PC-9 (cell line): Measurements from ENCODE around the gene STOML1. TPM values are rescaled to one million over a fixed set of nuclear protein-coding genes. Genes with fewer than 3 reads are reported as not detected.

Experiments used
- BruUV-seq: library from RNA; stranded (reverse); fragments of 400-500 nt; replicated peaks from 2 replicates; lab custom pipeline; 2021; lab: Mats Ljungman, UMichigan
- CTCF ChIA-PET: fragments of 300-600 bp; sonication (Branson Sonifier 250); formaldehyde crosslinking; loops from one replicate; lab custom pipeline; 2022; ENCODE audit warnings: antibody characterized with exemption; lab: Charles Lee
- POLR2A ChIA-PET: fragments of 300-600 bp; sonication (Branson Sonifier 250); formaldehyde crosslinking; loops from one replicate; lab custom pipeline; 2022; ENCODE audit warnings: antibody characterized with exemption; ENCODE audit not compliant: unreplicated experiment; lab: Charles Lee
- DNase-seq, 2 experiments: peaks; one replicate each; pipeline versions ENCODE4 v3.0.0 to v3.0.0-alpha.2; 2015 to 2022; ENCODE audit warnings: mixed read lengths in 1 of 2
- H2AFZ ChIP-seq: fragments of 200-600 bp; sonication (generic); 2 replicates; pipeline ENCODE4 v1.8.1; 2017; ENCODE audit warnings: antibody characterized with exemption
- H3F3A ChIP-seq: fragments of 200-600 bp; sonication (generic); 2 replicates; pipeline ENCODE4 v1.8.1; 2017; ENCODE audit warnings: antibody characterized with exemption, mild to moderate bottlenecking, low read depth; ENCODE audit not compliant: insufficient read depth
- H3K27ac ChIP-seq: fragments of 200-600 bp; sonication (generic); 2 replicates; pipeline ENCODE4 v1.6.1; 2016; ENCODE audit warnings: mixed run types
- H3K27me3 ChIP-seq: fragments of 200-600 bp; sonication (generic); 2 replicates; pipeline ENCODE4 v1.6.1; 2016; ENCODE audit warnings: low read depth, mixed run types; ENCODE audit not compliant: insufficient read depth
- H3K36me3 ChIP-seq: fragments of 200-600 bp; sonication (generic); 2 replicates; pipeline ENCODE4 v1.6.1; 2016; ENCODE audit warnings: low read depth, mixed run types
- H3K4me1 ChIP-seq: fragments of 200-600 bp; sonication (generic); replicated peaks from 2 replicates; pipeline ENCODE4 v1.6.1; 2016; ENCODE audit warnings: mixed run types; ENCODE audit not compliant: insufficient read depth
- H3K4me2 ChIP-seq: fragments of 200-600 bp; sonication (generic); 2 replicates; pipeline ENCODE4 v1.6.1; 2017; ENCODE audit warnings: mixed run types
- H3K4me3 ChIP-seq: fragments of 200-600 bp; sonication (generic); 2 replicates; pipeline ENCODE4 v1.6.1; 2016; ENCODE audit warnings: mixed run types
- H3K79me2 ChIP-seq: fragments of 200-600 bp; sonication (generic); 2 replicates; pipeline ENCODE4 v1.6.1; 2017; ENCODE audit warnings: low read depth, mixed run types
- H3K9me2 ChIP-seq: fragments of 200-600 bp; sonication (generic); 2 replicates; pipeline ENCODE4 v1.8.1; 2017; ENCODE audit warnings: mild to moderate bottlenecking; ENCODE audit not compliant: insufficient read depth
- H3K9me3 ChIP-seq: fragments of 200-600 bp; sonication (generic); 2 replicates; pipeline ENCODE4 v1.8.1; 2016; ENCODE audit warnings: low read depth; ENCODE audit not compliant: insufficient read depth
- H4K20me1 ChIP-seq: fragments of 200-600 bp; sonication (generic); 2 replicates; pipeline ENCODE4 v1.8.1; 2017; ENCODE audit not compliant: insufficient read depth
- EZH2 ChIP-seq: fragments of 200-600 bp; sonication (generic); IDR thresholded peaks from 2 replicates; pipeline ENCODE4 v1.8.0; 2017; ENCODE audit warnings: antibody characterized with exemption, low read depth
- intact Hi-C: fragments of 100-400 bp; cut with micrococcal nuclease; formaldehyde crosslinking; loops from one replicate; pipeline ENCODE4 v1.10.0; 2022; ENCODE audit not compliant: unreplicated experiment
- total RNA-seq: library from RNA; stranded (reverse); gene quantifications from 2 replicates; pipeline ENCODE4 v1.2.3, GENCODE V29; 2021
- TF ChIP-seq, protein P1 (sequence below): fragments of 200-600 bp; sonication (generic); conservative IDR thresholded peaks from 2 replicates; pipeline ENCODE4 v1.6.1; 2017; ENCODE audit warnings: mixed run types, antibody characterized with exemption, mild to moderate bottlenecking, moderate library complexity

Gene STOML1
- total RNA-seq, 1 experiment from 2014 or later, result 6.1 TPM

DNA sequence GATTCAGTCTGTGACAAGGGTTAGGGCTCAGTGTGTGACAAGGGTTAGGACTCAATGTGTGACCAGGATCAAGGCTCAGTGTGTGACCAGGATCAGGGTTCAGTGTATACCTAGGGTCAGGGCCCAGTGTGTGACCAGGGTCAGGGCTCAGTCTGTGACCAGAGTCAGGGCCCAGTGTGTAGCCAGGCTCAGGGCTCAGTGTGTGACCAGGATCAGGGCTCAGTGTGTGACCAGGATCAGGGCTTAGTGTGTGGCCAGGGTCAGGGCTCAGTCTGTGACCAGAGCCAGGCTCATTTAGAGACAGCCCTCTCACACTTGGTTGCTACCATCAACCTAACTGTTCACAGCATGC lies 41.6 kb downstream of the STOML1 start:
- no peaks in the 10 kb centered on the region for H3K9me2 ChIP-seq
- H3K27me3 ChIP-seq, result no peaks in the 10 kb centered on the region
- H4K20me1 ChIP-seq, result no peaks in the 10 kb centered on the region
- peaks cover 23% of the 10 kb centered on the region for H3K36me3 ChIP-seq
- no peak overlapping the region for H3K4me2 ChIP-seq
- peaks cover 4% of the 10 kb centered on the region for H3K4me1 ChIP-seq
- no TSS peak for BruUV-seq
- no peak overlapping the region for H2AFZ ChIP-seq
- CTCF ChIA-PET, result interaction anchor here (0.6 to 2.2 kb wide), 9 partner anchors 11 to 704 kb away, joined by 3 to 9 read pairs (median 4); no protein-coding TSS in a partner anchor
- intact Hi-C loops, result loop anchor here (2.0 kb wide), 1 partner anchor 372 kb away; no protein-coding TSS in a partner anchor
- no peak overlapping the region for H3K4me3 ChIP-seq
- POLR2A ChIA-PET, result interaction anchor here (0.8 kb wide), 1 partner anchor 22 kb away, joined by 25 read pairs; no protein-coding TSS in a partner anchor
- H3K27ac ChIP-seq, result no peak overlapping the region
- TF ChIP-seq, protein P1, sequence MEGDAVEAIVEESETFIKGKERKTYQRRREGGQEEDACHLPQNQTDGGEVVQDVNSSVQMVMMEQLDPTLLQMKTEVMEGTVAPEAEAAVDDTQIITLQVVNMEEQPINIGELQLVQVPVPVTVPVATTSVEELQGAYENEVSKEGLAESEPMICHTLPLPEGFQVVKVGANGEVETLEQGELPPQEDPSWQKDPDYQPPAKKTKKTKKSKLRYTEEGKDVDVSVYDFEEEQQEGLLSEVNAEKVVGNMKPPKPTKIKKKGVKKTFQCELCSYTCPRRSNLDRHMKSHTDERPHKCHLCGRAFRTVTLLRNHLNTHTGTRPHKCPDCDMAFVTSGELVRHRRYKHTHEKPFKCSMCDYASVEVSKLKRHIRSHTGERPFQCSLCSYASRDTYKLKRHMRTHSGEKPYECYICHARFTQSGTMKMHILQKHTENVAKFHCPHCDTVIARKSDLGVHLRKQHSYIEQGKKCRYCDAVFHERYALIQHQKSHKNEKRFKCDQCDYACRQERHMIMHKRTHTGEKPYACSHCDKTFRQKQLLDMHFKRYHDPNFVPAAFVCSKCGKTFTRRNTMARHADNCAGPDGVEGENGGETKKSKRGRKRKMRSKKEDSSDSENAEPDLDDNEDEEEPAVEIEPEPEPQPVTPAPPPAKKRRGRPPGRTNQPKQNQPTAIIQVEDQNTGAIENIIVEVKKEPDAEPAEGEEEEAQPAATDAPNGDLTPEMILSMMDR, result no peak
- TF ChIP-seq EZH2, result no peak
- no peaks in the 10 kb centered on the region for H3K9me3 ChIP-seq
- H3F3A ChIP-seq, result peaks cover 33% of the 10 kb centered on the region; the same call in 1 of the 2 replicates
- DNase-seq, result no peak
- H3K79me2 ChIP-seq, result no peaks in the 10 kb centered on the region

DNA sequence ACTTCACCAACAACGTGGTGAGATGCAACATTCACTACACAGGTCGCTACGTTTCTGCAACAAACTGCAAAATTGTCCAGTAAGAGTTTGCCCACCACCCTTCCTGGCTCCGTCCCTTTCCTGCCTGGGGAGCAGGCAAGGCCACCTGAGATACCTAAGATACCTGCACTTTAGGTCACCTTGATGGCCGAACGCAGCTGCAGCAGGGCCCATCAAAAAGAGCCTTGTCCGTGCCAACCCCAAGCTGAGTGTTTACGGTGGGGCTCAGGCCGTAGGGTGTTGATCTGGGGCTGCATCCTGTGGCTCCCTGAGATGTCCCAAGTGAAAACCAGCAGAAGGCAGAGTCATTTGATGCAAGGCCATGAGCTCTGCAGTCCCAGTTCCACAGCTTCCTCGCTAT lies 42.6 kb downstream of the STOML1 start:
- CTCF ChIA-PET, result interaction anchor here (0.6 kb wide), 1 partner anchor 42 kb away, joined by 3 read pairs; no protein-coding TSS in a partner anchor
- no peaks in the 10 kb centered on the region for H3K9me3 ChIP-seq
- no peaks in the 10 kb centered on the region for H3K79me2 ChIP-seq
- POLR2A ChIA-PET, result no interaction called here
- peaks cover 33% of the 10 kb centered on the region for H3K36me3 ChIP-seq
- no TSS peak for BruUV-seq
- no peak overlapping the region for H3K4me2 ChIP-seq
- H3K9me2 ChIP-seq, result no peaks in the 10 kb centered on the region
- H3F3A ChIP-seq, result peaks cover 34% of the 10 kb centered on the region; the same call in 1 of the 2 replicates
- H4K20me1 ChIP-seq, result 0 out of 2 replicates have a peak, but pooled peaks cover 2% of the 10 kb centered on the region
- no peak overlapping the region for H3K4me3 ChIP-seq
- H2AFZ ChIP-seq, result no peak overlapping the region
- peaks cover 2% of the 10 kb centered on the region; the same call in 1 of the 2 replicates for H3K4me1 ChIP-seq
- DNase-seq, result no peak
- H3K27ac ChIP-seq, result no peak overlapping the region
- H3K27me3 ChIP-seq, result no peaks in the 10 kb centered on the region
- no peak for TF ChIP-seq EZH2
- TF ChIP-seq, protein P1, result no peak
- intact Hi-C loops, result no loop called here

DNA sequence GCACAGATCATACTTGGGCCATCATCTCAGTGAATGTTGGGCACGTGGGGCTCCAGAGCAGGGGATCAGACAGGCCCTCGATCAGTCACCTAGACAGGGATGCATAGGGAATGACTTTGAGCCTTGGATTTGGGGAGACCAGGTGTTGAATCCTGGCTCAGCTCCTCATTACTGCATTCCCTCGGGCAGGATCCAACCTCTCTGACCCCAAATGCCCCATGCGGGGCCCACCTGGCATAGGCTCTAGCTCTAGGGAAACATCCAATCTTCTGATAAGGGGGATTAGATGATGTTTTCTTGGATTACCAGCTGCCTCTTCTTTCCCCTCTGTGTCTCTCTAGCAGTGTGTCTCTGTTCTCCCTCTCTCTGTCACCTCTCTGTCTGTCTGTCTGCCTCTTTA lies 43.1 kb downstream of the STOML1 start:
- TF ChIP-seq, protein P1, result no peak
- TF ChIP-seq EZH2, result no peak
- CTCF ChIA-PET, result interaction anchor here (1.1 kb wide), 1 partner anchor 72 kb away, joined by 3 read pairs; no protein-coding TSS in a partner anchor
- POLR2A ChIA-PET, result no interaction called here

More for the DNA sequence above, 43.1 kb downstream of the STOML1 start:
- 0 out of 2 replicates have a peak, but pooled peaks cover 4% of the 10 kb centered on the region for H4K20me1 ChIP-seq
- intact Hi-C loops, result no loop called here
- H3K9me3 ChIP-seq, result no peaks in the 10 kb centered on the region
- H2AFZ ChIP-seq, result no peak overlapping the region
- H3K27ac ChIP-seq, result no peak overlapping the region
- no peak for DNase-seq
- no peaks in the 10 kb centered on the region for H3K79me2 ChIP-seq
- H3K4me3 ChIP-seq, result no peak overlapping the region
- peaks cover 36% of the 10 kb centered on the region; the same call in 1 of the 2 replicates for H3F3A ChIP-seq
- no peaks in the 10 kb centered on the region for H3K27me3 ChIP-seq
- BruUV-seq, result no TSS peak
- H3K4me1 ChIP-seq, result peaks cover 7% of the 10 kb centered on the region
- no peaks in the 10 kb centered on the region for H3K9me2 ChIP-seq
- H3K36me3 ChIP-seq, result peaks cover 38% of the 10 kb centered on the region
- no peak overlapping the region for H3K4me2 ChIP-seq
